IMR-90 (cell line): ENCODE data around the gene RECQL5. TPM values are rescaled to one million over a fixed set of nuclear protein-coding genes. Genes with fewer than 3 reads are reported as not detected.

Experiments used
- ATAC-seq: fragments of 200-7000 bp; cut with Tn5 transposase; 2 replicates; pipeline ENCODE4 v1.9.1; 2020; ENCODE audit warnings: low read depth, mild to moderate bottlenecking, moderate library complexity
- BruUV-seq: library from RNA; stranded (reverse); fragments of 400-500 nt; replicated peaks from 2 replicates; lab custom pipeline; 2021; lab: Mats Ljungman, UMichigan
- CTCF ChIA-PET: fragments of 300-600 bp; formaldehyde crosslinking; extraction: SDS; loops from one replicate; lab custom pipeline; 2021; ENCODE audit warnings: antibody characterized with exemption; lab: Yijun Ruan, JAX
- POLR2A ChIA-PET: fragments of 300-600 bp; sonication (Branson Sonifier 250); formaldehyde crosslinking; loops from one replicate; lab custom pipeline; 2022; ENCODE audit warnings: antibody characterized with exemption; ENCODE audit not compliant: unreplicated experiment; lab: Charles Lee
- DNase-seq: peaks from one replicate; pipeline ENCODE4 v3.0.0; 2013
- H2AFZ ChIP-seq: replicated peaks from 2 replicates; pipeline ENCODE3; 2013; ENCODE audit warnings: low read length, mild to moderate bottlenecking; ENCODE audit not compliant: poor library complexity
- H2AK5ac ChIP-seq: 2 replicates; pipeline ENCODE4 v1.6.1; 2013; ENCODE audit warnings: low read depth, low read length, inconsistent platforms
- H2AK9ac ChIP-seq: replicated peaks from 2 replicates; pipeline ENCODE3; 2013; ENCODE audit warnings: mild to moderate bottlenecking, low read depth, low read length, moderate library complexity; ENCODE audit not compliant: poor library complexity
- H2BK120ac ChIP-seq: 2 replicates; pipeline ENCODE4 v1.6.1; 2013; ENCODE audit warnings: low read depth, low read length, inconsistent platforms
- H2BK15ac ChIP-seq: 3 replicates; pipeline ENCODE4 v1.6.1; 2013; ENCODE audit warnings: low read depth, low read length, inconsistent platforms
- H2BK20ac ChIP-seq: 2 replicates; pipeline ENCODE4 v1.6.1; 2013; ENCODE audit warnings: low read depth, mild to moderate bottlenecking, inconsistent platforms, low read length, moderate library complexity
- H2BK5ac ChIP-seq: 2 replicates; pipeline ENCODE4 v1.6.1; 2013; ENCODE audit warnings: mild to moderate bottlenecking, low read depth, low read length, inconsistent platforms; ENCODE audit not compliant: poor library complexity, severe bottlenecking
- H3K14ac ChIP-seq: replicated peaks from 2 replicates; pipeline ENCODE4 v1.6.1; 2013; ENCODE audit warnings: low read depth, low read length, inconsistent platforms
- H3K18ac ChIP-seq: 2 replicates; pipeline ENCODE4 v1.6.1; 2013; ENCODE audit warnings: low read depth, low read length, control low read depth
- H3K23ac ChIP-seq: 2 replicates; pipeline ENCODE4 v1.6.1; 2013; ENCODE audit warnings: low read depth, low read length, inconsistent platforms
- H3K27ac ChIP-seq: 2 replicates; pipeline ENCODE4 v1.5.1; 2013; ENCODE audit warnings: mild to moderate bottlenecking, control low read depth, low read length; ENCODE audit not compliant: insufficient read depth
- H3K27me3 ChIP-seq: 2 replicates; pipeline ENCODE4 v1.6.1; 2013; ENCODE audit warnings: low read length; ENCODE audit not compliant: control insufficient read depth, insufficient read depth
- H3K36me3 ChIP-seq: 2 replicates; pipeline ENCODE4 v1.6.1; 2013; ENCODE audit warnings: low read length, mixed read lengths; ENCODE audit not compliant: control insufficient read depth, insufficient read depth
- H3K4ac ChIP-seq: 2 replicates; pipeline ENCODE4 v1.6.1; 2013; ENCODE audit warnings: low read depth, low read length, inconsistent platforms
- H3K4me1 ChIP-seq: 2 replicates; pipeline ENCODE4 v1.6.1; 2013; ENCODE audit warnings: low read length, mixed read lengths; ENCODE audit not compliant: control insufficient read depth, insufficient read depth
- H3K4me2 ChIP-seq: 2 replicates; pipeline ENCODE4 v1.6.1; 2013; ENCODE audit warnings: low read depth, mild to moderate bottlenecking, control low read depth, low read length, moderate library complexity
- H3K4me3 ChIP-seq: 2 replicates; pipeline ENCODE4 v1.5.1; 2013; ENCODE audit warnings: low read depth, mild to moderate bottlenecking, control low read depth, low read length, moderate library complexity; ENCODE audit not compliant: insufficient read depth
- H3K56ac ChIP-seq: 2 replicates; pipeline ENCODE4 v1.6.1; 2013; ENCODE audit warnings: low read length, inconsistent platforms; ENCODE audit not compliant: insufficient read depth; ENCODE audit errors: extremely low read depth
- H3K79me1 ChIP-seq, 2 experiments: 2 replicates each; pipeline ENCODE4 v1.6.1; 2013; ENCODE audit warnings: low read length in 2 of 2, inconsistent platforms in 1 of 2, low read depth in 1 of 2
- H3K9ac ChIP-seq: 2 replicates; pipeline ENCODE4 v1.6.1; 2013; ENCODE audit warnings: low read depth, low read length, control low read depth
- H3K9me1 ChIP-seq: 2 replicates; pipeline ENCODE4 v1.6.1; 2013; ENCODE audit warnings: low read length, inconsistent platforms; ENCODE audit not compliant: insufficient read depth
- H3K9me3 ChIP-seq: 2 replicates; pipeline ENCODE4 v1.6.1; 2013; ENCODE audit warnings: low read length; ENCODE audit not compliant: control insufficient read depth, insufficient read depth
- H4K20me1 ChIP-seq: 2 replicates; pipeline ENCODE4 v1.6.1; 2013; ENCODE audit warnings: low read length, inconsistent platforms; ENCODE audit not compliant: insufficient read depth
- H4K5ac ChIP-seq: 2 replicates; pipeline ENCODE4 v1.6.1; 2013; ENCODE audit warnings: mild to moderate bottlenecking, low read depth, low read length, control low read depth
- H4K8ac ChIP-seq, 2 experiments: 2 replicates each; pipeline ENCODE4 v1.6.1; 2013; ENCODE audit warnings: low read depth in 2 of 2, low read length in 2 of 2, control low read depth in 1 of 2, inconsistent platforms in 1 of 2
- H4K91ac ChIP-seq: 2 replicates; pipeline ENCODE4 v1.6.1; 2013; ENCODE audit warnings: low read depth, low read length, inconsistent platforms; ENCODE audit not compliant: insufficient read depth
- BHLHE40 ChIP-seq: fragments of 150-350 bp; IDR thresholded peaks from 2 replicates; pipeline ENCODE4 v1.6.1; 2016; ENCODE audit warnings: mild to moderate bottlenecking, low read depth, low read length
- CHD1 ChIP-seq: IDR thresholded peaks from 2 replicates; pipeline ENCODE4 v1.6.1; 2012; ENCODE audit warnings: low read depth, low read length, improper control_type of control experiment
- MAZ ChIP-seq: IDR thresholded peaks from 2 replicates; pipeline ENCODE4 v1.6.1; 2012; ENCODE audit warnings: low read depth, mild to moderate bottlenecking, low read length, improper control_type of control experiment, moderate library complexity, borderline replicate concordance
- POLR2A ChIP-seq: IDR thresholded peaks from 2 replicates; pipeline ENCODE4 v1.6.1; 2012; ENCODE audit warnings: mild to moderate bottlenecking, low read depth, low read length
- RAD21 ChIP-seq: IDR thresholded peaks from 2 replicates; pipeline ENCODE4 v1.6.1; 2012; ENCODE audit warnings: low read length, improper control_type of control experiment
- RCOR1 ChIP-seq: IDR thresholded peaks from 2 replicates; pipeline ENCODE4 v1.6.1; 2012; ENCODE audit warnings: mild to moderate bottlenecking, low read length, improper control_type of control experiment; ENCODE audit not compliant: insufficient replicate concordance
- RFX5 ChIP-seq: IDR thresholded peaks from 2 replicates; pipeline ENCODE4 v1.8.0; 2012; ENCODE audit warnings: low read depth, mild to moderate bottlenecking, low read length, moderate library complexity
- SMC3 ChIP-seq: fragments of 150-350 bp; IDR thresholded peaks from 2 replicates; pipeline ENCODE4 v1.6.1; 2016; ENCODE audit warnings: low read depth, mild to moderate bottlenecking, antibody characterized with exemption, low read length, moderate library complexity
- WGBS, 2 experiments: methylation state at CpG; one replicate each; pipeline versions ENCODE4 v1.1.5 to v1.1.7; 2013; ENCODE audit warnings: missing lambda C conversion rate in 2 of 2; ENCODE audit not compliant: insufficient read length in 1 of 2; ENCODE audit errors: extremely low coverage in 2 of 2; 5-methylcytosine and 5-hydroxymethylcytosine counted together
- dilution Hi-C: fragments of 300-500 bp; cut with HindIII; formaldehyde crosslinking; loops from one replicate; pipeline ENCODE4 v1.14.3; 2018; ENCODE audit warnings: low sequenced_read_pairs; ENCODE audit not compliant: unreplicated experiment
- in situ Hi-C: fragments of 300-500 bp; cut with MboI; formaldehyde crosslinking; loops from 3 replicates; pipeline ENCODE4 v1.14.3; 2019; ENCODE audit warnings: low sequenced_read_pairs, inconsistent platforms, mixed read lengths
- intact Hi-C: fragments of 100-400 bp; cut with micrococcal nuclease; formaldehyde crosslinking; loops from 2 replicates; pipeline ENCODE4 v1.10.0; 2022
- polyA plus RNA-seq, 3 experiments: library from polyadenylated mRNA; depleted of rRNA; stranded (reverse); fragments of >200 nt; gene quantifications; 2 replicates each; pipeline ENCODE4 v1.2.3, GENCODE V29; 2012; ENCODE audit warnings: low replicate concordance in 1 of 3
- total RNA-seq: library from RNA; depleted of rRNA; stranded (reverse); fragments of >200 nt; gene quantifications from 2 replicates; pipeline ENCODE4 v1.2.3, GENCODE V29; 2012
- TF ChIP-seq, protein P1 (sequence below): fragments of 150-350 bp; IDR thresholded peaks from 2 replicates; pipeline ENCODE4 v1.6.1; 2016; ENCODE audit warnings: low read depth, mild to moderate bottlenecking, low read length, moderate library complexity, borderline replicate concordance
- TF ChIP-seq, protein P2 (sequence below): fragments of 150-350 bp; IDR thresholded peaks from 2 replicates; pipeline ENCODE4 v1.6.1; 2017; ENCODE audit warnings: mild to moderate bottlenecking, antibody characterized with exemption, low read length, low read depth
- TF ChIP-seq, protein P3 (sequence below): conservative IDR thresholded peaks from 2 replicates; pipeline ENCODE4 v1.5.1; 2012; ENCODE audit warnings: mild to moderate bottlenecking, low read depth, low read length, improper control_type of control experiment

RECQL5 gene
- total and polyA plus RNA-seq, 2 of the 4 experiments (the other 2 are of a cell fraction): 7.3 to 23.7 TPM

DNA sequence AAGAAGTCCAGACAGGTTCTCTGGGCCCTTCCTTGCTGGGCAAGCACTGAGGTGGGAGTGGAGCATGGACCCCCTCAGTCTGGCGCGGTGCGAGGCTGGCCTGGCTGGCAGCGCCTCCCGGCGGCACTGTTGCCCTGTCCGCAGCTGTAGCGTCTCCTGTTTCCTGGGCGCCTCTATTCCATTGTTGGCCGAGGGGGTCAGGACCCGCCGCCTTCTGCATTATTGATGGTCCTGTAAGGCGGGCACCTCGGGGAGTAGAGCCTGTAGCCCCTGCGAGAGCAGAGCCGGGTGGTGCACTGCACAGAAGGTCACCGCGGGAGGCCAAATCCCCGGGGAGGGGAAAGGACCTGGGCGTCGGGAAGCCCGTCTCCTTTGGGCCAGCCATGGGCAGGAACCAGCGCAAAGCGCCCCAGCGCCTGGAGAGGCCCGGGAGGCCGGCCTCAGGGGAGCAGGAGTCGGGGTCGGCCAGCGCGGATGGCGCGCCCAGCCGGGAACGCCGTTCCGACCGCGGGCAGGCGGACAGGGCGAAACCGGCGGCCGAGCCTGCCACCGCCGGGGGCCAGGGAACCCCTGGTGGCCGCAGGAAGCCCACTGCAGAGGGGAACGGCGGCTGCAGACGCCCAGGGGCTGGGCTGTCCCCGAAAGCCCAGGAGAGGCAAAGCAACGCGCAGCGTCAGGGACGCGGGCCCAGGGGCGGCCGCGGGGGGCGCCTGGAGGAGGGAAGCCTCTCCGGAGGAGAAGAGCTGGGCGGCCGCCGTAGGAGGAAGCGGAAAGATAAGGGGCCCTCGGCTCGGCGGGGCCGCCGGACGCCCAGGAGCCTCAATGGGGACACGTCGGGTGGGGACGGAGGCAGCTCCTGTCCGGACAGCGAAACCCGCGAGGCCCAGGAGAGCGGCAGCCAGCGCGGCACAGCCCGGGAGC lies 79.0 kb downstream of the RECQL5 start, which contains the start of gene MYO15B (continued):
- TF ChIP-seq BHLHE40: no peak
- TF ChIP-seq RCOR1: no peak

DNA sequence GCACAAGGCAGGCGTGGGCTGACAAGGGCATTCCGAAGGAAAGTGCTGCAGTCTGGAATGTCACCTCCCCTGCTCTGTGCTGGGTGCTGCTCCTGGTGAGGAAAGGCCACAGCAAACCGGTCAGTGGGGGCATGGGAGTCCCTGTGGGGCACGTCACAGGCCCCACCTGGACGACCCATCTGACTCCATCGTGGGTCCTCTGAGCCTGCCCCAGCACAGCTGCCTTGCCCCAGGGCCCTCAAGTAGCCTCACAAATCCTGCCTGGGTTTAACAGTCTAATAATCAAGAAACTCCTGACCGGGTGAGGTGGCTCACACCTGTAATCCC lies 82.1 kb downstream of the RECQL5 start:
- POLR2A ChIA-PET: interaction anchor here (0.7 kb wide), 1 partner anchor 67 kb away, joined by 3 read pairs; no protein-coding TSS in a partner anchor
- Histone ChIP-seq H3K9me1 (no peaks in the 10 kb centered on the region), H3K56ac (no peak overlapping the region), H3K4me2 (no peak overlapping the region), H4K8ac (no peak overlapping the region), H2AK9ac (no peak overlapping the region), H3K18ac (no peak overlapping the region), H2AK5ac (no peak overlapping the region), H3K4me3 (no peak overlapping the region), H3K9ac (no peak overlapping the region), H3K27ac (no peak overlapping the region), H3K4me1 (no peaks in the 10 kb centered on the region), H3K27me3 (peaks cover 26% of the 10 kb centered on the region), H2BK20ac (no peak overlapping the region), H3K9me3 (peaks cover 4% of the 10 kb centered on the region; the same call in 1 of the 2 replicates), H3K36me3 (no peaks in the 10 kb centered on the region), H3K79me1 (no peaks in the 10 kb centered on the region), H3K14ac (no peak overlapping the region), H3K23ac (no peak overlapping the region), H4K5ac (no peak overlapping the region), H4K91ac (no peak overlapping the region), H2BK120ac (no peak overlapping the region), H4K20me1 (no peaks in the 10 kb centered on the region; the same call in 1 of the 2 replicates), H2AFZ (no peak overlapping the region), H2BK15ac (no peak overlapping the region), H2BK5ac (no peak overlapping the region), H3K4ac (no peak overlapping the region)
- in situ Hi-C loops: no loop called here
- DNase-seq (no peak), ATAC-seq (no peak)
- dilution Hi-C loops: no loop called here
- WGBS, 2 experiments: 83% methylated on average over 6 of the region's 7 CpGs; no CpG with 5 or more reads in 1 of the 2 experiments
- intact Hi-C loops: no loop called here
- BruUV-seq: no TSS peak
- CTCF ChIA-PET: interaction anchor here (0.6 to 1.1 kb wide), 3 partner anchors 17 to 169 kb away, joined by 3 to 6 read pairs (median 3); no protein-coding TSS in a partner anchor
- no peak for TF ChIP-seq SMC3
- no peak for TF ChIP-seq POLR2A
- TF ChIP-seq RFX5: no peak
- no peak for TF ChIP-seq RCOR1
- TF ChIP-seq, protein P1, sequence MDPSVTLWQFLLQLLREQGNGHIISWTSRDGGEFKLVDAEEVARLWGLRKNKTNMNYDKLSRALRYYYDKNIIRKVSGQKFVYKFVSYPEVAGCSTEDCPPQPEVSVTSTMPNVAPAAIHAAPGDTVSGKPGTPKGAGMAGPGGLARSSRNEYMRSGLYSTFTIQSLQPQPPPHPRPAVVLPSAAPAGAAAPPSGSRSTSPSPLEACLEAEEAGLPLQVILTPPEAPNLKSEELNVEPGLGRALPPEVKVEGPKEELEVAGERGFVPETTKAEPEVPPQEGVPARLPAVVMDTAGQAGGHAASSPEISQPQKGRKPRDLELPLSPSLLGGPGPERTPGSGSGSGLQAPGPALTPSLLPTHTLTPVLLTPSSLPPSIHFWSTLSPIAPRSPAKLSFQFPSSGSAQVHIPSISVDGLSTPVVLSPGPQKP: no peak
- TF ChIP-seq, protein P2, sequence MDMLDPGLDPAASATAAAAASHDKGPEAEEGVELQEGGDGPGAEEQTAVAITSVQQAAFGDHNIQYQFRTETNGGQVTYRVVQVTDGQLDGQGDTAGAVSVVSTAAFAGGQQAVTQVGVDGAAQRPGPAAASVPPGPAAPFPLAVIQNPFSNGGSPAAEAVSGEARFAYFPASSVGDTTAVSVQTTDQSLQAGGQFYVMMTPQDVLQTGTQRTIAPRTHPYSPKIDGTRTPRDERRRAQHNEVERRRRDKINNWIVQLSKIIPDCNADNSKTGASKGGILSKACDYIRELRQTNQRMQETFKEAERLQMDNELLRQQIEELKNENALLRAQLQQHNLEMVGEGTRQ: no peak
- no peak for TF ChIP-seq MAZ
- TF ChIP-seq CHD1: no peak
- TF ChIP-seq BHLHE40: no peak
- TF ChIP-seq, protein P3, sequence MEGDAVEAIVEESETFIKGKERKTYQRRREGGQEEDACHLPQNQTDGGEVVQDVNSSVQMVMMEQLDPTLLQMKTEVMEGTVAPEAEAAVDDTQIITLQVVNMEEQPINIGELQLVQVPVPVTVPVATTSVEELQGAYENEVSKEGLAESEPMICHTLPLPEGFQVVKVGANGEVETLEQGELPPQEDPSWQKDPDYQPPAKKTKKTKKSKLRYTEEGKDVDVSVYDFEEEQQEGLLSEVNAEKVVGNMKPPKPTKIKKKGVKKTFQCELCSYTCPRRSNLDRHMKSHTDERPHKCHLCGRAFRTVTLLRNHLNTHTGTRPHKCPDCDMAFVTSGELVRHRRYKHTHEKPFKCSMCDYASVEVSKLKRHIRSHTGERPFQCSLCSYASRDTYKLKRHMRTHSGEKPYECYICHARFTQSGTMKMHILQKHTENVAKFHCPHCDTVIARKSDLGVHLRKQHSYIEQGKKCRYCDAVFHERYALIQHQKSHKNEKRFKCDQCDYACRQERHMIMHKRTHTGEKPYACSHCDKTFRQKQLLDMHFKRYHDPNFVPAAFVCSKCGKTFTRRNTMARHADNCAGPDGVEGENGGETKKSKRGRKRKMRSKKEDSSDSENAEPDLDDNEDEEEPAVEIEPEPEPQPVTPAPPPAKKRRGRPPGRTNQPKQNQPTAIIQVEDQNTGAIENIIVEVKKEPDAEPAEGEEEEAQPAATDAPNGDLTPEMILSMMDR: no peak
- TF ChIP-seq RAD21: no peak
